ENCODE measurements around the gene ZNF627.

- TF ChIP-seq, protein P1, sequence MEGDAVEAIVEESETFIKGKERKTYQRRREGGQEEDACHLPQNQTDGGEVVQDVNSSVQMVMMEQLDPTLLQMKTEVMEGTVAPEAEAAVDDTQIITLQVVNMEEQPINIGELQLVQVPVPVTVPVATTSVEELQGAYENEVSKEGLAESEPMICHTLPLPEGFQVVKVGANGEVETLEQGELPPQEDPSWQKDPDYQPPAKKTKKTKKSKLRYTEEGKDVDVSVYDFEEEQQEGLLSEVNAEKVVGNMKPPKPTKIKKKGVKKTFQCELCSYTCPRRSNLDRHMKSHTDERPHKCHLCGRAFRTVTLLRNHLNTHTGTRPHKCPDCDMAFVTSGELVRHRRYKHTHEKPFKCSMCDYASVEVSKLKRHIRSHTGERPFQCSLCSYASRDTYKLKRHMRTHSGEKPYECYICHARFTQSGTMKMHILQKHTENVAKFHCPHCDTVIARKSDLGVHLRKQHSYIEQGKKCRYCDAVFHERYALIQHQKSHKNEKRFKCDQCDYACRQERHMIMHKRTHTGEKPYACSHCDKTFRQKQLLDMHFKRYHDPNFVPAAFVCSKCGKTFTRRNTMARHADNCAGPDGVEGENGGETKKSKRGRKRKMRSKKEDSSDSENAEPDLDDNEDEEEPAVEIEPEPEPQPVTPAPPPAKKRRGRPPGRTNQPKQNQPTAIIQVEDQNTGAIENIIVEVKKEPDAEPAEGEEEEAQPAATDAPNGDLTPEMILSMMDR (IDR thresholded peaks at IDR 0.05; ENCODE audit: control extremely low read depth in 1 of 3, insufficient read depth in 1 of 3, low read depth in 1 of 3, low read length in 3 of 3), result no peak
- TF ChIP-seq YY1 (IDR thresholded peaks at IDR 0.05; ENCODE audit: low read depth, low read length), result no peak
- TF ChIP-seq TCF12 (IDR thresholded peaks at IDR 0.05; ENCODE audit: low read depth, low read length), result no peak
- TF ChIP-seq RXRA (IDR thresholded peaks at IDR 0.05; ENCODE audit: insufficient read depth, low read depth, low read length), result no peak
- no peak for TF ChIP-seq POLR2A (IDR thresholded peaks at IDR 0.05; ENCODE audit: control extremely low read depth in 1 of 2, low read depth in 2 of 2, low read length in 2 of 2)
- TF ChIP-seq MAFK (IDR thresholded peaks at IDR 0.05; ENCODE audit: low read depth, low read length), result no peak
- no peak for TF ChIP-seq GABPA (IDR thresholded peaks at IDR 0.05; ENCODE audit: borderline replicate concordance, insufficient read depth, low read length)
- no peak for TF ChIP-seq BRCA1 (IDR thresholded peaks at IDR 0.05; ENCODE audit: low read depth, low read length)
- no peak for TF ChIP-seq SIN3A (conservative IDR thresholded peaks at IDR 0.05 in 1 of 2, IDR thresholded peaks at IDR 0.05 in 1 of 2; ENCODE audit: low read depth in 1 of 2, low read length in 2 of 2)
- no peak for TF ChIP-seq SIX5 (IDR thresholded peaks at IDR 0.05; ENCODE audit: low read depth, low read length)
Observed at GRCh38 chr19:11639245-11639601, 41.9 kb downstream of the ZNF627 start.
